ENCODE data around the gene EDRF1. TPM values are rescaled to one million over a fixed set of nuclear protein-coding genes. Genes with fewer than 3 reads are reported as not detected.

The EDRF1 gene
- polyA plus RNA-seq, 1 donor (not counting 4 experiments of a cell fraction or from before 2014, with no cell fraction given): 20.4 TPM

- H3K4me1 ChIP-seq (ENCODE audit: control insufficient read depth, extremely low read depth, insufficient read depth, low read length): no peaks in the 10 kb centered on the region
- no peaks in the 10 kb centered on the region for H4K20me1 ChIP-seq (ENCODE audit: control insufficient read depth, extremely low read depth, insufficient read depth, low read length)
- dilution Hi-C loops (cut with MboI; ENCODE audit: extremely low pct_ligation_motif_present, low sequenced_read_pairs): no loop called here
- DNase-seq (ENCODE audit: low read depth, low spot score) (no peak), FAIRE-seq (no peak)
- H3K4me2 ChIP-seq (ENCODE audit: control insufficient read depth, extremely low read depth, insufficient read depth, low read depth, low read length): no peak overlapping the region
- no peak overlapping the region for H3K27ac ChIP-seq (ENCODE audit: control insufficient read depth, insufficient read depth, low read length)
- no peaks in the 10 kb centered on the region for H3K9me3 ChIP-seq (ENCODE audit: control insufficient read depth, low read depth, low read length)
- no peaks in the 10 kb centered on the region for H3K9me1 ChIP-seq (ENCODE audit: control insufficient read depth, extremely low read depth, insufficient read depth, low read length)
- no peak overlapping the region for H3K4me3 ChIP-seq (ENCODE audit: control insufficient read depth in 2 of 3, extremely low read depth in 1 of 3, insufficient read depth in 2 of 3, low read depth in 1 of 3, low read length in 3 of 3)
- H3K9ac ChIP-seq (ENCODE audit: control insufficient read depth, extremely low read depth, insufficient read depth, low read length): no peak overlapping the region
- peaks cover 6 to 21% of the 10 kb centered on the region in 2 experiments for H3K36me3 ChIP-seq (ENCODE audit: control insufficient read depth in 2 of 2, extremely low read depth in 1 of 2, insufficient read depth in 2 of 2, low read length in 2 of 2)
- H2AFZ ChIP-seq (ENCODE audit: control insufficient read depth, low read length): no peak overlapping the region
- H3K27me3 ChIP-seq (ENCODE audit: control insufficient read depth, extremely low read depth, insufficient read depth, low read length): no peaks in the 10 kb centered on the region
- H3K79me2 ChIP-seq (ENCODE audit: control insufficient read depth, insufficient read depth, low read length): no peaks in the 10 kb centered on the region
- TF ChIP-seq EZH2 (IDR thresholded peaks at IDR 0.05; ENCODE audit: low read length): no peak
- TF ChIP-seq, protein P1, sequence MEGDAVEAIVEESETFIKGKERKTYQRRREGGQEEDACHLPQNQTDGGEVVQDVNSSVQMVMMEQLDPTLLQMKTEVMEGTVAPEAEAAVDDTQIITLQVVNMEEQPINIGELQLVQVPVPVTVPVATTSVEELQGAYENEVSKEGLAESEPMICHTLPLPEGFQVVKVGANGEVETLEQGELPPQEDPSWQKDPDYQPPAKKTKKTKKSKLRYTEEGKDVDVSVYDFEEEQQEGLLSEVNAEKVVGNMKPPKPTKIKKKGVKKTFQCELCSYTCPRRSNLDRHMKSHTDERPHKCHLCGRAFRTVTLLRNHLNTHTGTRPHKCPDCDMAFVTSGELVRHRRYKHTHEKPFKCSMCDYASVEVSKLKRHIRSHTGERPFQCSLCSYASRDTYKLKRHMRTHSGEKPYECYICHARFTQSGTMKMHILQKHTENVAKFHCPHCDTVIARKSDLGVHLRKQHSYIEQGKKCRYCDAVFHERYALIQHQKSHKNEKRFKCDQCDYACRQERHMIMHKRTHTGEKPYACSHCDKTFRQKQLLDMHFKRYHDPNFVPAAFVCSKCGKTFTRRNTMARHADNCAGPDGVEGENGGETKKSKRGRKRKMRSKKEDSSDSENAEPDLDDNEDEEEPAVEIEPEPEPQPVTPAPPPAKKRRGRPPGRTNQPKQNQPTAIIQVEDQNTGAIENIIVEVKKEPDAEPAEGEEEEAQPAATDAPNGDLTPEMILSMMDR (optimal IDR thresholded peaks at IDR 0.05 in 1 of 3, IDR thresholded peaks at IDR 0.05 in 1 of 3, conservative IDR thresholded peaks at IDR 0.05 in 1 of 3; ENCODE audit: extremely low read depth in 1 of 3, insufficient read depth in 2 of 3, low read length in 3 of 3): no peak
Observed at GRCh38 chr10:125797424-125797823, 77.9 kb downstream of the EDRF1 start.

GRCh38 chr10:125797994-125798662 lies 78.6 kb downstream of the EDRF1 start:
- no peaks in the 10 kb centered on the region for H4K20me1 ChIP-seq (ENCODE audit: control insufficient read depth, extremely low read depth, insufficient read depth, low read length)
- no peak overlapping the region for H3K9ac ChIP-seq (ENCODE audit: control insufficient read depth, extremely low read depth, insufficient read depth, low read length)
- no peak for DNase-seq (ENCODE audit: low read depth, low spot score)
- no peaks in the 10 kb centered on the region for H3K27me3 ChIP-seq (ENCODE audit: control insufficient read depth, extremely low read depth, insufficient read depth, low read length)
- no peaks in the 10 kb centered on the region for H3K9me1 ChIP-seq (ENCODE audit: control insufficient read depth, extremely low read depth, insufficient read depth, low read length)
- no peak overlapping the region for H2AFZ ChIP-seq (ENCODE audit: control insufficient read depth, low read length)
- peaks cover 6 to 16% of the 10 kb centered on the region in 2 experiments for H3K36me3 ChIP-seq (ENCODE audit: control insufficient read depth in 2 of 2, extremely low read depth in 1 of 2, insufficient read depth in 2 of 2, low read length in 2 of 2)
- no peaks in the 10 kb centered on the region for H3K9me3 ChIP-seq (ENCODE audit: control insufficient read depth, low read depth, low read length)
- no peak overlapping the region for H3K4me3 ChIP-seq (ENCODE audit: control insufficient read depth in 2 of 3, extremely low read depth in 1 of 3, insufficient read depth in 2 of 3, low read depth in 1 of 3, low read length in 3 of 3)
- no peak overlapping the region for H3K27ac ChIP-seq (ENCODE audit: control insufficient read depth, insufficient read depth, low read length)
- dilution Hi-C loops (cut with MboI; ENCODE audit: extremely low pct_ligation_motif_present, low sequenced_read_pairs): no loop called here
- H3K4me2 ChIP-seq (ENCODE audit: control insufficient read depth, extremely low read depth, insufficient read depth, low read depth, low read length): no peak overlapping the region
- FAIRE-seq: no peak
- no peaks in the 10 kb centered on the region for H3K79me2 ChIP-seq (ENCODE audit: control insufficient read depth, insufficient read depth, low read length)
- H3K4me1 ChIP-seq (ENCODE audit: control insufficient read depth, extremely low read depth, insufficient read depth, low read length): peaks cover 3% of the 10 kb centered on the region
- TF ChIP-seq, protein P1 (optimal IDR thresholded peaks at IDR 0.05 in 1 of 3, IDR thresholded peaks at IDR 0.05 in 1 of 3, conservative IDR thresholded peaks at IDR 0.05 in 1 of 3; ENCODE audit: extremely low read depth in 1 of 3, insufficient read depth in 2 of 3, low read length in 3 of 3): no peak
- no peak for TF ChIP-seq EZH2 (IDR thresholded peaks at IDR 0.05; ENCODE audit: low read length)

Measured in keratinocyte (primary cell).